ENCODE measurements around the gene PRDX6. TPM values are rescaled to one million over a fixed set of nuclear protein-coding genes. Genes with fewer than 3 reads are reported as not detected.

The PRDX6 gene
- 100 to 1,000 TPM; 123 to 153 TPM for total RNA-seq

- ATAC-seq = peak; percentile 74
Measured at GRCh38 chr1:173477286-173478093, at the start of gene PRDX6. Gene PRDX6 (plus strand): TSS chr1:173477335. CDS start chr1:173477398, 63 bp downstream.

DNA sequence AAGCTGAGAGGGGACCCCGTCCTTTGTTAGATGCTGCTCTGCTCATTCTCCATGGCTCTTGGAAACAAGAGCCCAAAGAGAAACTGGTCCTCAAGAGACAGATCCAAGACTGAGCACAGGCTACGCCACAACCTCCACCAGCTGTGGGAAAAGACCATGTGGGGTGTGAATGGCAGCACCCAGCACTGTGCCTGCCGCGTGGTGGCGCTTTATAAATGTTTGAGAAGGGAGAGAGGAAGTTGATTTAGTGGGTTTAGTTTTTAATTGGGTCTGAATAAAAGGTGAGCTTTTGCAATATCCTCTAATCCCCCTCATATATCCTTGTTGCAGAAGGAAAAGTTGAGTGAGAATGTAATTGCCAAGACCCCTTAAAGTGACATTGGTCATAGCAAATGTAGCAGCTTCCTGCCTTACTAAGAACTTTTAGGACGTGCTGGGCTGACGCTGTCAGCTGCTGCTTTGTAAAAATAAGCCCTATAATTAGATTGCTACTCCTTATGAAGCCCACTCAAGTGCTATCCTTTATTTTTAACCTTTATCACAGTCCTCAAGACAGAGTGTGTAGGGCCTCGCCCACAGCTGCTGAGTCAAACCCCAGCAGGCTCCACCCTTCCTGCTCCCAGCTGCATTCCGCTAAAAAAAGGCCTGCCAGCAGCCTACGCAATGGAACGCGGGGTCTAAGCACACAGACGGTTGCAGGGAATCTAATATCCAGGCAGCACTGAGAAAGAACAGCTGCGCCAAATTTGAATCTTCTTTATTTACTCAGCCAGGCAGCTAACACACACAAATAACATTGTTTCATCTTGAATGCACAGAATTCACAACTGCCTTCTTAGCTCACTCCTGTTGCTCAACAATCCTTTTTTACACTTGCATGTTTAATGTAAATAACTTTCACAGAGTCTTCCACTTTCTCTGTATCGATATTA is 47.4 kb upstream of the PRDX6 start:
- Mint-ChIP-seq H3K27ac (peak overlapping the region; percentile 77), H3K27me3 (no peaks in the 10 kb centered on the region), H3K36me3 (no peaks in the 10 kb centered on the region), H3K9me3 (ENCODE audit: low read depth) (no peaks in the 10 kb centered on the region), H3K4me3 (peak overlapping the region; percentile 18), H3K4me1 (peaks cover 33% of the 10 kb centered on the region)
- CTCF ChIA-PET = interaction anchor here (0.5 to 4.0 kb wide), 42 partner anchors 9 to 792 kb away, joined by 3 to 35 read pairs (median 4); partner anchors contain the start of genes CENPL, DARS2, KLHL20 and PRDX6
- DNase-seq (peak; percentile 79), ATAC-seq (peak; percentile 88)

More at GRCh38 chr1:173477286-173478093, at the start of gene PRDX6:
- peak within 1 kb of the TSS; percentile 94 for H3K27ac Mint-ChIP-seq
- no peaks in the 10 kb centered on the region for H3K9me3 Mint-ChIP-seq (ENCODE audit: low read depth)
- H3K4me1 Mint-ChIP-seq = peaks cover 58% of the 10 kb centered on the region
- CTCF ChIA-PET = interaction anchor here (1.2 to 4.2 kb wide), 5 partner anchors 10 to 347 kb away, joined by 4 to 18 read pairs (median 14); partner anchors contain the start of genes CENPL, DARS2 and KLHL20
- H3K4me3 Mint-ChIP-seq = peak within 1 kb of the TSS; percentile 87
- no peaks in the 10 kb centered on the region for H3K27me3 Mint-ChIP-seq
- H3K36me3 Mint-ChIP-seq = peaks cover 48% of the 10 kb centered on the region
- peak; percentile 91 for DNase-seq

DNA sequence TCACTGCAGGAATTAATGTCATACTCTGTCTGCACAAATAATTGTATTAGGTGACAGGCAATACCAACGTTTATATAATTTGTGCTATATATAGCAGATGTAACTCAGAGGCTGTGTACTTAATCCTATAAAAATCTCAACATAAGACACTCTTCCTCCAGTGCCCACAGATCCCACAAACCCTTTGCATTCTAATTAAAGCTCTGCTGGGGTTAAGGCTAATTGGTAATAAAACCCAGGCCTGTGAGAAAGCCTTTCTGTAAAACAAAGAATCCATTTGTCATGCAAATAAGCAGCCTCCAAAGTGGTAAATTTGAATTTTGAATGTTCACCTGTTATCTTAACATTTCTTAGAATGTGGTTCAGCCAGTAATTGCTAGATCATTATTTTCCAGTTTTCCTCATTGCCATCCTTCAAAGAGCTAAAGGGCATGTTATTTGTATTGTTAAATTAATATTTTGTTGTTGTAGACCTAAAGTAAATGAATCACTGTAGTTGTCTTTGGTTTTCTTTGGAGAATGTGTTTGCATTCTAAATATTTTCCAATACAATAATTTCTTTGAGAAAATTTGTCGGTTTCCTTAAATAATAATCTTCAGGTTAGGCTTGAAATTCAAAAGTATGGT is 46.3 kb upstream of the PRDX6 start:
- Mint-ChIP-seq H3K9me3 (ENCODE audit: low read depth) (no peaks in the 10 kb centered on the region), H3K4me3 (no peak overlapping the region), H3K27ac (peak overlapping the region; percentile 77), H3K27me3 (no peaks in the 10 kb centered on the region), H3K36me3 (no peaks in the 10 kb centered on the region), H3K4me1 (peaks cover 36% of the 10 kb centered on the region)
- ATAC-seq (no peak), DNase-seq (no peak)
- CTCF ChIA-PET = interaction anchor here (0.5 to 4.0 kb wide), 24 partner anchors 10 to 689 kb away, joined by 3 to 35 read pairs (median 4); partner anchors contain the start of genes CENPL, DARS2, KLHL20 and PRDX6

DNA sequence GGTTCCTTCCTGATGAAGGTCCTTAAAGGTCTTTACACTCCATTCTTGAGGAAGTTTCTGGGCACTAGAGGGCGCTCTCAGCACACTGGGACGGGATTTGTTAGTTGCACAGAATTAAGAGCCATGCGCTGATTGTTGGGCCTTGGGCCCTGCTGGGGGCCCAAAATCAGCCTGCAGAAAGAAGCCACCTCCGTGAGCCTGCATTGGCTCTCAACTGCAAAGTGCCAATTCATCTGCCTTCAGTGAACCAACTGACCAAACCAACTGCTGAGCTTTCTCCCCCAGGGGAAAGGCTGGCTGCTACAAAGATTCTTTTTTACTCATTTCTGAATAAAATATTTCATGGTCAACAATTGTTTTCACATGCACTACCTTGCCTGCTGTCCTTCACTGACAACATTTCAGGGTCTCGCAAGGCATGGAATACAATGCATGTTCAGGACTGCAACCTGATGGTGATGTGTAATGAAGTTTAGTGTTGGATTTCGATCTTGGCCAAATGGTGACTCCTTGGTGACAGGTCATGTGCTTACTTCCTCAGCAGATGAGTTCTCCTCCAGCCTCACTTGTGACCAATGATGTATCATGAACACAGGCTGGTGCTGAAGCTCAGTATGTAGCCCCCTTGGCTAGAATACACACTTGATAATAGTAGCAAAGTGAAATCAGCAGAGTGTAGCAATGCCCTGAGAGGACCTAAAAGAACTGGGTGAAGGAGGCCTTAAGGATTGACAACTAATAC is 45.7 kb upstream of the PRDX6 start:
- H3K27me3 Mint-ChIP-seq = no peaks in the 10 kb centered on the region
- H3K27ac Mint-ChIP-seq = no peak overlapping the region
- H3K4me3 Mint-ChIP-seq = no peak overlapping the region
- DNase-seq (peak; percentile 93), ATAC-seq (peak; percentile 71)
- CTCF ChIA-PET = interaction anchor here (0.6 to 4.0 kb wide), 17 partner anchors 10 to 521 kb away, joined by 3 to 35 read pairs (median 4); partner anchors contain the start of genes CENPL, DARS2, KLHL20 and PRDX6
- peaks cover 36% of the 10 kb centered on the region for H3K4me1 Mint-ChIP-seq
- H3K36me3 Mint-ChIP-seq = no peaks in the 10 kb centered on the region
- no peaks in the 10 kb centered on the region for H3K9me3 Mint-ChIP-seq (ENCODE audit: low read depth)

DNA sequence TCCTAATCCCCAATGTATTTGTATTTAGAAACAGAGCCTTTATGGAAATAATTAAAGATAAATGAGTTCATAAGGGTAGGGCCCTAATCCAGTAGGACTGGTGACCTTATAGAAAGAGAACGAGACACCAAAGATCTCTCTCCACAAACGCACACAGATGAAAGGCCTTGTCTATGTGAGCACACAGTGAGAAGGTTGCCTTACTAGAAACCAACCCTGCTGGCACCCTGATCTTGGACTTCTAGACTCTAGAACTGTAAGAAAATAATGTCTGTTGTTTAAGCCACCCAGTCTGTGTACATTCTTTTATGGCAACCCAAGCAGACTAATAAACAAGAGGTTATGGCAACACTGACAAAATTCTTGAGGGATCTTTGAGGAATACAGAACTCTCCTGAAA is 44.8 kb upstream of the PRDX6 start:
- Mint-ChIP-seq H3K4me3 (no peak overlapping the region), H3K27ac (no peak overlapping the region), H3K9me3 (ENCODE audit: low read depth) (no peaks in the 10 kb centered on the region), H3K4me1 (peaks cover 36% of the 10 kb centered on the region), H3K36me3 (no peaks in the 10 kb centered on the region), H3K27me3 (no peaks in the 10 kb centered on the region)
- ATAC-seq (no peak), DNase-seq (no peak)
- CTCF ChIA-PET = interaction anchor here (1.0 to 1.8 kb wide), 5 partner anchors 44 to 405 kb away, joined by 3 to 14 read pairs (median 6); partner anchors contain the start of gene PRDX6

- no peak overlapping the region for H3K4me3 Mint-ChIP-seq
- DNase-seq = no peak
- no peaks in the 10 kb centered on the region for H3K36me3 Mint-ChIP-seq
- H3K27ac Mint-ChIP-seq = no peak overlapping the region
- H3K4me1 Mint-ChIP-seq = peaks cover 36% of the 10 kb centered on the region
- no peak for ATAC-seq
- CTCF ChIA-PET = interaction anchor here (0.9 kb wide), 1 partner anchor 391 kb away, joined by 5 read pairs; no protein-coding TSS in a partner anchor
- no peaks in the 10 kb centered on the region for H3K9me3 Mint-ChIP-seq (ENCODE audit: low read depth)
- H3K27me3 Mint-ChIP-seq = no peaks in the 10 kb centered on the region
Measured at GRCh38 chr1:173433751-173434326, 43.3 kb upstream of the PRDX6 start.

- DNase-seq = no peak
- H3K4me3 Mint-ChIP-seq = no peak overlapping the region
- peaks cover 5% of the 10 kb centered on the region for H3K36me3 Mint-ChIP-seq
- H3K27me3 Mint-ChIP-seq = no peaks in the 10 kb centered on the region
- peaks cover 13% of the 10 kb centered on the region for H3K4me1 Mint-ChIP-seq
- no peak for ATAC-seq
- no peak overlapping the region for H3K27ac Mint-ChIP-seq
- H3K9me3 Mint-ChIP-seq (ENCODE audit: low read depth) = no peaks in the 10 kb centered on the region
- CTCF ChIA-PET = no interaction called here
Measured at GRCh38 chr1:173436841-173437428, 40.2 kb upstream of the PRDX6 start.

DNA sequence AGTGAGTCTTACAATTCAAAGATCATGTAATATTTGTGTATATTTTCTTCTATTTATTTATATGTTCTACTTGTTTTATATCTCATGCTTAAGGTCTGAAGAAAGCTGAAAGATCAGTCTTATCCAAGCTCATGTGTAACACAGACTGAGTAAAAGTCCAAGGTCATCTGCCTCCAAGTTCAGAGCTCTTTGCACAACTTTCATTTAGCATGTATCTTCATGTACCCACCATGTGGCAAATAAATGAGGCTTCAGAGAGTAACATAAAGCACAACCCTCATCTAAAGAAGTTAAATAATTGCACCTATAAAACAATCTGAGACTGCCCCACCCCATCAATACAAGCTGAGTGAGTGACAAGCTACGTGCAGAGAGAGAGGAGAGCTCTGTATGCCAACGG is 38.5 kb upstream of the PRDX6 start:
- no peak for ATAC-seq
- Mint-ChIP-seq H3K27ac (no peak overlapping the region), H3K4me3 (no peak overlapping the region), H3K27me3 (no peaks in the 10 kb centered on the region), H3K4me1 (peaks cover 12% of the 10 kb centered on the region), H3K36me3 (peaks cover 10% of the 10 kb centered on the region), H3K9me3 (ENCODE audit: low read depth) (no peaks in the 10 kb centered on the region)
- CTCF ChIA-PET = interaction anchor here (1.4 to 1.5 kb wide), 2 partner anchors 9 to 48 kb away, joined by 5 read pairs; no protein-coding TSS in a partner anchor
- DNase-seq = no peak

GRCh38 chr1:173440430-173440829 is 36.7 kb upstream of the PRDX6 start:
- no peak overlapping the region for H3K4me3 Mint-ChIP-seq
- H3K9me3 Mint-ChIP-seq (ENCODE audit: low read depth) = no peaks in the 10 kb centered on the region
- CTCF ChIA-PET = no interaction called here
- no peaks in the 10 kb centered on the region for H3K27me3 Mint-ChIP-seq
- no peak for DNase-seq
- peaks cover 22% of the 10 kb centered on the region for H3K36me3 Mint-ChIP-seq
- H3K4me1 Mint-ChIP-seq = peaks cover 9% of the 10 kb centered on the region
- no peak for ATAC-seq
- no peak overlapping the region for H3K27ac Mint-ChIP-seq

DNA sequence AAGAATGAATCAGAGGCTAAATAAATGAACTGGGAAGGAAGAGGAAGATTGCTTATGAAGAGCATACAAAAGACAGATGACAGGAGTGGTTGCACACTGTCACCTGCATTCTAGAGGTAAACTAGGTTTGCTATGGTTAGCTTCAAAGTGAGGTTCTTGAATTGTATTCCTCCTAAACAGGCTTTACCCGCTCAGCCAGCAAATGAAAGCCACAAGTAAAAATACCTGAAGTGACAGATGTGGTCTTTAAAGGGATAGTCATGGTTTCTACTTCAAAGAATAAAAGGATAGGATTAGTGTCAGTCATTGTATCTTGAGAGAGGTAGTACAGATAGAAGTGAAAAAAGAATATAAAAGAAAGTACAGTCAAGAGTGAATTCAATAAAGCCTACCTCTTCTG is 32.4 kb upstream of the PRDX6 start:
- Mint-ChIP-seq H3K4me3 (no peak overlapping the region), H3K9me3 (ENCODE audit: low read depth) (peaks cover 11% of the 10 kb centered on the region), H3K4me1 (peaks cover 9% of the 10 kb centered on the region), H3K36me3 (peaks cover 57% of the 10 kb centered on the region), H3K27me3 (no peaks in the 10 kb centered on the region), H3K27ac (no peak overlapping the region)
- DNase-seq (no peak), ATAC-seq (no peak)
- CTCF ChIA-PET = interaction anchor here (1.4 kb wide), 1 partner anchor 15 kb away, joined by 8 read pairs; no protein-coding TSS in a partner anchor

DNA sequence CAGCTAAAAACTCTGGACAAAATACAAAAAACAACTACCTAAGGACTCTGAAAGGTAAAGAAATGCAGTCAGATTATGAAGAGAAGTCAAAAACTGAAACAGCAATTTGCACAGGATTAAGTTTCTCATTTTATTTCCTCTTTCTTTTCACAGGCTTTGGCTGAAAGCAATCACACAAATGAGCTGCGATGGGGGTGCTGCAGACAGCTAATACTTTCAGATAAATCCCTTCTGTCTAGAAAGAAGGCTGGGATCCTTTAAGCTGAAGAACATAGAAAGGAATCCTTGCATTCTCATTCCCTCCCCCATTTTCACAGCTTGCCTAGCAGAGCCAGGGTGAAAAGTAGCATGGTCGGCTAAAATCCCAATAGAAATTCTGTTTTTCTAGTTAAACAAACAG is 32.0 kb upstream of the PRDX6 start:
- peaks cover 11% of the 10 kb centered on the region for H3K9me3 Mint-ChIP-seq (ENCODE audit: low read depth)
- no peaks in the 10 kb centered on the region for H3K27me3 Mint-ChIP-seq
- ATAC-seq = no peak

More for the DNA sequence above, 32.0 kb upstream of the PRDX6 start:
- Mint-ChIP-seq H3K4me3 (no peak overlapping the region), H3K36me3 (peaks cover 58% of the 10 kb centered on the region), H3K27ac (no peak overlapping the region), H3K4me1 (peaks cover 9% of the 10 kb centered on the region)
- no peak for DNase-seq
- CTCF ChIA-PET = interaction anchor here (1.4 kb wide), 1 partner anchor 15 kb away, joined by 8 read pairs; no protein-coding TSS in a partner anchor

All from activated CD8-positive, alpha-beta memory T cell treated with anti-CD3 and anti-CD28 coated beads, Interleukin-2, amount 10 ng/mL, durations not matched to agents 7 days and 5 days (primary cell).